Esophagus squamous epithelium (tissue), 4 donors: ENCODE measurements around the gene DUSP18.

Source experiments
- CTCF ChIP-seq, 6 experiments: fragments of 450-650 bp in 4 of 6; fragments of 200-600 bp in 2 of 6; sonication (generic) in 2 of 6; IDR thresholded peaks; one replicate each; pipeline ENCODE4 v1.5.1; 2016 to 2019; ENCODE audit warnings: antibody characterized with exemption in 6 of 6, mild to moderate bottlenecking in 4 of 6, moderate library complexity in 4 of 6
- POLR2A ChIP-seq, 4 donors: fragments of 450-650 bp; IDR thresholded peaks; one replicate each; pipeline ENCODE4 v1.6.1; 2017; ENCODE audit warnings: antibody characterized with exemption in 4 of 4, mild to moderate bottlenecking in 4 of 4, moderate library complexity in 3 of 4

- TF ChIP-seq CTCF (IDR thresholded peaks at IDR 0.05) (no peak), POLR2A (IDR thresholded peaks at IDR 0.05) (no peak)
Observed at GRCh38 chr22:30695871-30696655, 28.4 kb upstream of the DUSP18 start.
